ENCODE data around the gene TACR1. TPM values are rescaled to one million over a fixed set of nuclear protein-coding genes. Genes with fewer than 3 reads are reported as not detected.

The TACR1 gene, protein sequence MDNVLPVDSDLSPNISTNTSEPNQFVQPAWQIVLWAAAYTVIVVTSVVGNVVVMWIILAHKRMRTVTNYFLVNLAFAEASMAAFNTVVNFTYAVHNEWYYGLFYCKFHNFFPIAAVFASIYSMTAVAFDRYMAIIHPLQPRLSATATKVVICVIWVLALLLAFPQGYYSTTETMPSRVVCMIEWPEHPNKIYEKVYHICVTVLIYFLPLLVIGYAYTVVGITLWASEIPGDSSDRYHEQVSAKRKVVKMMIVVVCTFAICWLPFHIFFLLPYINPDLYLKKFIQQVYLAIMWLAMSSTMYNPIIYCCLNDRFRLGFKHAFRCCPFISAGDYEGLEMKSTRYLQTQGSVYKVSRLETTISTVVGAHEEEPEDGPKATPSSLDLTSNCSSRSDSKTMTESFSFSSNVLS
- total RNA-seq = not detected in 2 replicates

DNA sequence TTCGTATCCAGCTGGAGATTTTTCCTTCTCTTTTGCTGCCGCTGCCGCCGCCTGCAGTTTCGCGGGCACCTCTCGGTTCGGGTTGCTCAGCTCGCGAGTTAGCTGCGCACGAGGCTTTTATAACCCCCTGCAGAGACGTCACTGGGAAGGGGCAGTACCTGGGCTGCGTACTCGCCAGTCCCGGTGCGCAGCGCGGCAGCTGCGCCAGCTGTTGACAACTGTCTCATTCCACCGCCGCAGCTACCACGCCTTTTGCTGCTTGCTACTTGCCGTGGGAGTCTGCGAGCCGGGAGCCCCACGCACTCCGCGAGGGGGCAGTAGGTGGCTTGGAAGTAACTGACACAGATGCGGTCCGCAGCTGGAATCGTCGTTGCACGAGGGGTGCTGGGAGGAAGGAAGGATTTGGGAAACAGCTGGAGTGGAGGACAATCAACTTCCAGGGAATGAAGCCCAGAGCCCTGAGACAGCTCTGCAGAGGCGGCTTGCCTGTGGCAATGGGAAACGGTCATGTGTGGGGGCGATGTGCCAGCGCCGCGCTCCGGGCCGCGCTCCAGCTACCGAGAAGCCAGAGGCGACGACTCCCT, at the start of gene TACR1:
TACR1 (minus strand) TSS at position 93 of the 584 bp plus-strand sequence. CDS start 586 bp downstream, outside the sequence.

Other genes starting within 250 kb of the TACR1 start
- 12.4 and 14.5 TPM in 2 replicates for gene POLE4, start 240.9 kb downstream of the TACR1 start, total RNA-seq